SKM-1 (cell line): ENCODE results near the gene MAGI2.
"Not testable (repeated sequence)": the region's sequence is repeated elsewhere in the genome, so short reads cannot be mapped to it uniquely, and the experiment has no call there.

Experiments used
- DNase-seq: peaks from one replicate; lab custom pipeline; 2025; ENCODE audit not compliant: unreplicated experiment; lab: John Stamatoyannopoulos, UW

The MAGI2 gene

DNA sequence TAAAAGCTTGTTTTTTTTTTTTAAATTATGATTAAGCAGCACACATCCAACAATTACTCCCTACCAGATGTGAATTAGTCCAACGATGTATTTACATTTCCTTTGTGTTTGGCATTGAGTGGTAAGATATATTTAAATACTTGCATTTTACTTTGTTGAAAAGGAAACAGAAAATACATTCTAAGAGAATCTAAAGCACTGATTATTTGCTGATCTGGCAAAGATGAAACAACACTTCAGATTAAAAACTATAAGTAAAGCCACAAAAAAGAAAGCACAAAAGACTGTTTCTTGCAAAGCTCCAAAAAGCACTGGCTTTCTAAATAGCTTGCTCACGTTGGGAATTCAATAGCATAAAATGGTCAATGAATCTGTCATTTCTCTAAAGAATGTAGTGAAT is 1188.4 kb downstream of the MAGI2 start:
- no peak for DNase-seq

DNA sequence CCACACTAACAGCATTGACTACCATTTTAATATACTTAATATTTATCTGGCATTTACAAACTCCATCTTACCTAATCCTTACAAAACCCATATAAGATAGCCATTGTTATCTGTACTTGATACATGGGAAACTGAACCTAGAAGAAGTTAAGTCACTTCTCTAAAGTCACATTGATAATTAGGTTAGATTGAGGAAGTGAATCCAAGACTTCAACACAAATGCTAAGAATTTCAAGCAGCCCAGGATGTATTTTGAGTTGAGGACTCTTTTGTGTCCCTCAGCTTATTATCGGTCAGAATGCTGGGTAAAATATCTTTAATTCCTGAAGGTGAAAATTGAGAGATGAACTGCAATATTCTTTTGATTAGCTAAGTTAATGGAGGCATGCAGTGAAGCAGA is 1189.4 kb downstream of the MAGI2 start:
- no peak for DNase-seq

DNA sequence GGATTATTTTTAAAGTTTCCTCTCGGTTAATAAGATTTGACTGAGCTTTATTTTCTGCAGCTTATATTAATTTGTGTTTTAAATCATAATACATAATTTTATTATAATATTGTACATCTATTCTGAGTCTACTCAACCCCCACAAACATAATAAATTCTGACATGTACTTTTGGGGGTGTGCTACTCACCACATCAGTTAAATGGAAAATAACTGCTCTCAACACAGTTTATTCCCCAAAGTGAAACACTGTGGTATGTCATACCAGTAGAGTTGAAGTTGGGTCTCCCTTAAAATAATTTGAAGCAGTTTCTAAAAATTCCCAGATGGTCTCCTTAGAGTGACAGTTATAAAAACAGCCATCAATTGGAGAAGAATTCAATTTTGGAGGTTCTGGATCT is 1191.7 kb downstream of the MAGI2 start:
- no peak for DNase-seq

DNA sequence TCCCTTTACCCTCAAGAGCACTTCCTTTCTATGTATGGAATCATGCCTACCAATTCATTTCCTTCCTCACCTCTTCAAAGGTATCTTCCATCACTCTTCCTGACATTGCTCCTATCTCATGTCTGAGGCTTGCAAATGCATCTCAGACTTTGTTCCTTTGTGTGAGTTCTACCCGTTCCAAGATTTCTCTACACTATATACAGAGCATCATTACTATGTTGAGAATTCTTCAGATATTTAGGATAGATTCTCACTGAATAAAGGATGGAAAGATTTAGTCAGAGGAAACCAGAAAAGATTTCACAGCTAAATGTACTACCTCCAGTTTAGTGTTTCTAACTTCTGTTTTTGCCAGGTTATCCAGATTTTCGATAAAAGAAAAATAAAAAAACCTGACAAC is 1192.2 kb downstream of the MAGI2 start:
- no peak for DNase-seq

DNA sequence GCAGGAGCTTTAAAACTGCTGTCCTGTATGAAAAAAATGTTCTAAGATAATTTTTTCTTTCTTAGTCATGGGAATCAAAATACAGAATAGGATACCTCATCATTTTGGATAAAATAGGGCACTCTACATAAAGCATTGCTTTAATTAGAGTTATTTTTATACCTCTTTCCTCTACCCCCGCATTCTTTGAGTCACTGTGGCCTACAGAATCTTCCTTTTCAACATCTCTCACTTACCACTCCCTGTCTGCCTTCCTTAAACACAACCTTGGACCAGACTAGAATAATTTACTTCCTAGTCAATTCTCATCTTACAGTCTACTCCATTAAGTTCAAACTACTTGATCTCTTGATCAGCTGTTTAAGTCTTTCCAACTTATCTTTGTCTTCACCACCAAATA is 1192.6 kb downstream of the MAGI2 start:
- DNase-seq, result no peak

DNA sequence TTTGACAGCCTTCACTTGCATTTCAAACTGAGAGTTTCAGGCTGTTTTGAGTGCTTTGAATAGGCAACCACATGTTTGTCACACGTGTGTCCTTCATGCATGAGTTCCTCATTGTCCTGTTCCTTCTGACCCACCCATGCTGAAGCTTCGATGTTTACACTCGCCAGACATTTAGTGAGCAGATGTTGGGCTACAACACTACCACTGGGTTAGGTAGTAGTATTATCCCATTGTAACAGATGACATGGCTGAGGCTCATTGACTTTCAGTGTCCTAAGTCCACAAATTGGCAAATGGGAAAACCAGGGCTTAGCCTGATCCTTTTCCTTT is 1198.8 kb downstream of the MAGI2 start:
- no peak for DNase-seq

DNA sequence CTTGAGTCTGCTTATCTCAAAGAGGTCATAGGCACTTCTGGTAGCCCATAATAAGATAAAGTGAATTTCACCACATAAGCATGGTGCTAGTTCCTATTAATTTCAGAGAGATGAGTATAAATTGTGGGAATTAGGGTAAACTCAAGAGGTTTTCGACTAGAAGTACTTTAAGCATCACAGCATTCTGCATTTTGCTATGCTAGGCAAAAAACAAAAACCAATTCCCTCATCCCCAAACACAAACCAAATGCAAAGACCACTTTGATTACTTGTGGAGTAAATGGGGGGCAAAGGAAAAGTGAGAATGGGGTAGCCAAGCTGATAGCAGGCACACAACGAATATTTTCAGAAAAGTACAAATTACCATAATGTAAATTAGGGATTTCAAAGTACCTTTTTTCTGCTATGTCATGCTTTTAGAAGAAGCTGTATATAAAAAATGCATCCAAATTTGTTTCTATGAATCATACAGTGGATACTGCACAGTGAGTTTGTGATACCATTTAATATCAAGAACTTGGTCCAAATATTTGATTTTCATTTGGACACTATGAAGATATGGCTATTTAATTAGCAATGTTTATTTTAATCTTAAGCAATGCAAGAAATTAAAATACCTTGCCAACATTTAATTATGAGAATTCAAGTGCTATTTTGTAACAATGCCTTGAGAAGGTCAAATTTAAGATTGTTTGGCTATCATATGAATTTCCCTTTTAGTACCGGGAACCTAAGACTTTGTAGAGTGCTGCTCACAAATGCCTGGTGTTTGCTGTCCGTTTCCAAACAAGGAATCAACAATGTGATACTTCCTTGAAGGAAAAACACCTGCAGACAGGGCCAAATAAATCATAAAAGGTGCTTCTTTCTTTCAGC is 1199.4 kb downstream of the MAGI2 start:
- no peak for DNase-seq

DNA sequence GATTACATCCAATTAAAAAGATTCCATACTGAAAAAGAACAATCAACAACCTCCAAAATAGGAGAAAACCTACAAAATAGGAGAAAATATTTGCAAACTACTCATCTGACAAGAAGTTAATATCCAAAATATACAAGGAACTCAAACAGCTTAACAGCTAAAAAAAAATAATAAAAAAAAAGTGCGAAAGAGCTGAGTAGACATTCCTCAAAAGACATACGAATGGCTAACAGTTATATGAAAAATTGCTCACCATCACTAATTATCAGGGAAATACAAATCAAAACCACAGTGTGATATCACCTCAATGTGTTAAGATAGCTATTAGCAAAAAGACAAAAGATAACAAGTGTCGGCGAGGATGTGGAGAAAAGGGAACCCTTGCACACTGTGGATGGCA is 1204.6 kb downstream of the MAGI2 start:
- DNase-seq, result no peak

DNA sequence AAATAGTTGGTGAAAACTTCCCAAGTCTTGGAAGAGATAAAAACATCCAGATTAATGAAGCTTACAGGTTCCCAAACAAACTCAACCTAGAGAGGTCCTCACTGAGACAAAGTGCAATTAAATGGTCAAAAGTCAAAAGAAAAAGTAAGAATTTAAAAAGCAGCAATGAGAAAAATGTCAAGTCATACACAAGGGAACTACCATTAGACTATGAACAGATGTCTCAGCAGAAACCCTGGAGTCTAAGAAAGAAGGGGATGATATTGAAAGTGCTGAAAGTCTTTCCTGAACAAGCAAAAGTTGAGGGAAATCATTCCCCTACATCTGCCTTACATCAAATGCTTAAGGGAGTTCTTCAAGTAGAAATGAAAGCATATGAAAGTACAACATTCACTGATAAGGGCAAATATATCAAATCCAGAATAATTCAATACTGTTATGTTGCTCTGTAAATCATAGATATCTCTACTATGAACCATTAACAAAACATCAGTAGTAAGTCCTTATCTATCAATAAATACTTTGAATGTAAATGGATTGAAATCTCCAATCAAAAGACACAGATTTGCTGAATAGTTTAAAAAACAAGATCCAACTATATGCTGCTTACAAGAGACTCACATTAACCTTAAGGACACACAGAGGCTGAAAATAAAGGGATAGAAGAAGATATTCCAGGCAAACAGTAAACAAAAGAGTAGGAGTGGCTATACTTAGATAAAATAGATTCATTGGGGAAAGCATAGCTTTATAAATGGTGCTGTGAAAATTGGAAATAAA is 1205.4 kb downstream of the MAGI2 start:
- DNase-seq, result no peak

DNA sequence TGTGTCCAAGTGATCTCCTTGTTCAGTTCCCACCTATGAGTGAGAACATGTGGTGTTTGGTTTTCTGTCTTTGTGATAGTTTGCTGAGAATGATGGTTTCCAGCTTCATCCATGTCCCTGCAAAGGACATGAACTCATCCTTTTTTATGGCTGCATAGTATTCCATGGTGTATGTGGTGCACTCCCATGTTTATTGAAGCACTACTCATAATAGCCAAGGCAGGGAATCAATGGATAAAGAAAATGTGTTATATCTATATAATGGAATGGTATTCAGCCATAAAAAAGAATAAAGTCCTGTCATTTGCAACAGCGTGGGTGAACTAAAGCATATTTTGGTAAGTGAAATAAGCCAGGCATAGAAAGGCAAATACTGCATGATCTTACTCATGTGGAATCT is 1213.3 kb downstream of the MAGI2 start:
- not testable (repeated sequence) for DNase-seq

DNA sequence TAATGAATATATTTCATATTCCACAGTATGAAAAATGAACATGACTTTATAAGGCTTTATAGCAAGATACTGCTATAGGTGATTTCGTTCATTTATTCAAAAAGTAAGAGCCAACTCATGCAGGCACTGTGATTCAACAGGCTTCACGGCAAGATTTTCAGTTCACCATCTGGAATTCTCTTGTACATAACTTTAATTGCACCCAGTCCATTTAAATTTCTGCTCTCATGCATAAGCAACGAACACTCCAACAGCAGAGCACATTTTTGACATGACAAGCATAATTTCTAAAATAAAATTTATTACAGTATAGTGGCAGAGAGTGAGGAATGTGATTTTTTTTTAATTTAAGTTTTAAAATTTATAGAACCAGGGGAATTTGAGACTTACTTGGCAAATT is 1218.8 kb downstream of the MAGI2 start:
- DNase-seq, result no peak

DNA sequence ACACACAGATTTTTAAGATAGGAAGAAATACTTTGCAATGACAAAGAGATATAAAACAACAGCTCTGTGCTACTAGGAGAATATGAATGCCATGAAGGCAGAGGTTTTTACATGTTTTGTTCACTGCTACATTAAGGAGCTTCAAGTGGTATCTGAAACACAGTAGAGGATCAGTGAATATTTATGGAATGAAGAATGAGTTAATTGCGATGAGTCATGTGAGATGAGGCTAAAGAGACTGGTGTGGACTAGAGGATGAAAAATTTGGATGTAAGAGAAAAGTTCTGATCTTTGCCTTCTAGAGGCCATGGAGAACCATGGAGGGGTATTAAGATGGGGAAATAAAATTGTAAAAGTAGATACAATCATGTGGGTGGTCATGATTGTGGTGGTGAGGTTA is 1220.7 kb downstream of the MAGI2 start:
- no peak for DNase-seq

DNA sequence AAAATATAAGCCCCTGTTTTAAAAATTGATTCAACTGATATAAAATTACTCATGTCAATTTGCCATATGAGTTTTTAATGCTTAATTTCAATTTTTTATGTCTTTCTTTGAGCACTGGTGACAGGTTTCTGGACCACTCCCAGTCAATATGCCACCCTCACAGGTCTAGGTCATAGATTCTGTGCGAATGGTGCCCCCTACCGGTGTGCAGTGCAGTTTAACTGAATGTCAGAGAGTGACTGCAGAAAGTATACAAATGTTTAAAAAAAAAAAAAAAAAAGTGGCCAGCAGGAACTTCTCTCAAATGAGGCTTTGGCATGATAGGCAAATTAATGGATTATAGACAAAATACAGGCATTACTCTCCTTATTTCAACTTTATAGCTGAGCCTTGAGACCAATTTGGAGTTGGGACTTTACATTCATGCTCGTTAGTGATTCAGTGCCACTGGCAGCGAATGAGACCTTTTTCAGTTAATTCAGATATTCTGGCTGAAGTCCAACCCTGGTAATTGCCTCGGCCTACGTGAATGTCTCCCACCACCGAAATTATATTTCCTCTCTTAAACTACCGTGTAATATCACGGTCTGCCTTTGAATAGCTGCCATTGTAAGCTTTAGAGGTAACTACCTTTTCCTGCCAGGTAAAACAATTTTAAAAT is 1227.3 kb downstream of the MAGI2 start:
- no peak for DNase-seq

DNA sequence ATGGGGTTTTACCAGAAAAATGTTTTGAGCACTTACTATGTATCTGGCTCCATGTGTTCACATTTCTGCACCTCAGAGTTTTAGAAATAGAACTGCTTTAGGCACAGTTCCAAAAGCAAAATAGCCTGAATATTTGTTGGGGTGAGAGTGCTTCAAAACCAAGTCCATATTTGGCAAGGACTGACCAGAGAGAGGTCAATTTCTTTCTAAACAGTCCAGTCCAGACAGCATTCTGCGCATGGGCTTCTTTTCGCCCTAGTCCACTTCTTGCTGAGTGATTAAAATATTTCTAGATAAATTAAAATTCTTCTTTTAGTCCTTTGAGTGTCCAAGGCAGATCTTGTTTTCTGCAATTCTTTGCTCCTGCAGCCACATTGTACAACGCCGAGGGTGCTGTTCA is 1227.9 kb downstream of the MAGI2 start:
- DNase-seq, result no peak

DNA sequence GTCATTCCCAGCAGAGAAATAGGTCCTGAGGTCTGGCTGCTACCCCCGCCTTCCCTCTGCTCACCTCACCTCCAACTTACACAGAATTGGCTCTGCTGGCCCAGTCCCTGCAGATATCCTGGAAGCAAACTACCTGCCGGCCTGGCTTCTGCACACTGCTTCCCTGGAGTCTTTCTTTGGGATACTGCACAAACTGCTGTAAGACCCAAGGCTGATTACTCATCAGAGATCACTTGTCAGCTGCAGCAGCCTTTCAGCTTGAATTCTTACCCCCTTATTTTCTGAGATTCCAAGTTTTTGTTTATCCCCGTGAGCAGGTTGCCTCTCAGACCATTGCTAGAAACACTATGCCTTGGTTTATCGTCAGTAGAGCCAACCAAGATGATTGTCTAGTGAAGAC is 1228.5 kb downstream of the MAGI2 start:
- DNase-seq, result no peak

DNA sequence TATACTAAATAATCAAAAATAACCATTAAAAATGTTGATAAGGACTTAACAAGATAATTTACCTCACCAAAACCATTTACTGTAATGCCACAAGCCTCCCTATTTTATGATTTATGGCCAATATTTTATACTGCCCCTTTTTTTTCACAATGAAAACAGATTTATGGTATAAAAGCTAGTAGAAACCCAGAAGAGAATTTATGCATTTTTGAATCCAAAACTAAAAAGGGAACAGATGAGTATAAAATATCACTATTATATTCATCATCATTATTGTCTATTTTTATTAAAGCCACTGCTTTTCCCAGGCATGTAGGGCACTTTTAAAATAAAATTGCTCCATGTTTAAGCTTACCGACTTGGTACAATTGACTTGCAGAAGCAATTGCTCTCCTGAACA is 1229.9 kb downstream of the MAGI2 start:
- DNase-seq, result no peak

DNA sequence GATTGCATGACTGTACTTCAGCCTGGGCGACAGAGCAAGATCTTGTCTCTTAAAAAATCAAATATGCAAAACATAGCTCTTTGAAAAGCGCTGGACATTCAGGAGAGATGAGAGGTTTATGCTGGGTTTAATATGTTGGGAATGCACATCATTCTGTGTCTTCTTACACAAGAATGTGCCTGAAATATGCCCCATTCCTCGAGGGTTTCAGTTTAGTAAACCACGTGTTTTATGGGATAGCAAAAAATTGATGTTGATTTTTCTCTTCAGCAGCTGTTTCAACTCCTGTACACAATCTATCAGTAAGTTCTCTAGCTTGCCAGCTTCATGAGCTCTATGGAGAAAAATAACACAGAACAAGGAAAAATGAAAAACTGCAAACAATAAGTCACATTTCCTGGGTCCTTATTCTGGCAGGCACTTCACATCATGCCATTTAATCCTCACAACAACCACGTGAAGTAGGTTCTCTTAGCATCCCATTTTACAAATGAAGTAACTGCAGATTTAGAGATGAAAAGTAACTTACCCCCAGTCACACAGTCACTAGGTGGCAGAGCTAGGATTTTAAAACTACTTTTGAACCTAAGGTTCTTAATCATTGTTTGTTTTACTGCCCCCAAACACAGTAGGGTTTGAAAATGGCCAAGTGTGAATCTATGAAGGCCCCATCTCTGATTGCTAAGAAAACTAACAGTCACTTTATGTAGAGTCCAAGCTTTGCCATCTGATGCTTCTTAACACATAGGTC is 1231.3 kb downstream of the MAGI2 start:
- DNase-seq, result no peak

DNA sequence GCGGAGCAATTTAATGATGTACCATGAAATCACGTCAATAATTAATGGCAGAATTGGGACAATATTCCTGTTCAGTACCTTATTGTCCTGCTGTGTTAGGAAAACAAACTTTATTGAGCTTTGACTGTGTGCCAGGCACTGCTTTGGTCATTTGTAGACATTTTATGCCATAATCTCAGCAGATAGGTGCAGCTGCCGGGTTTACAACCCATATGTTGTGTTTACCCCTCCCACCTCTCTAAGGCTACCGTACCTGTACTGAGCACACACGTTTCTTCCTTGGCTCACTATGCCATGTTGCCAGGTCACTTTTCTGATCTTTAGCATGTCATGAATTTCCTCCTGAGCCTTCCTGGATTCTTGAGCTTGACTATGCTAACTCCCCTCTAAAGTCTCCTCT is 1232.7 kb downstream of the MAGI2 start:
- no peak for DNase-seq

DNA sequence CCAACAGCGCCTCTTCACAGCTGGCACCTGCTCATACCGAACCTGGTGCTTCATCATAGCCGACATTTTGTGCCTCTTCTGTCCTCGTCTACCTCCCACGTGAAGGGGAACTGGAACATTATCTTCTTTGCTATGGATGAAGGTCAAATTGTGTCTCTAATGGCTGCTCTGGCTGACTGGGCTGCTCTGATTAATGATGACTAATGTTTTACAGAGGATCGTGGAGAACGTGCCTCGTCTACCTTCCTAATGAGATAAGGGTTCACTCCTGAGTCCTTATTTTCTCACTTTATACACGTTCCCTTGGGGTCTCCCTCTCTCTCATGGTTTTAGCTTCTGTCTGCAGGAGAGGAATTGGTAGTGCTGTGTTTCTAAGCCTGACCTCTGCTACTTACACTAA is 1234.6 kb downstream of the MAGI2 start:
- no peak for DNase-seq

DNA sequence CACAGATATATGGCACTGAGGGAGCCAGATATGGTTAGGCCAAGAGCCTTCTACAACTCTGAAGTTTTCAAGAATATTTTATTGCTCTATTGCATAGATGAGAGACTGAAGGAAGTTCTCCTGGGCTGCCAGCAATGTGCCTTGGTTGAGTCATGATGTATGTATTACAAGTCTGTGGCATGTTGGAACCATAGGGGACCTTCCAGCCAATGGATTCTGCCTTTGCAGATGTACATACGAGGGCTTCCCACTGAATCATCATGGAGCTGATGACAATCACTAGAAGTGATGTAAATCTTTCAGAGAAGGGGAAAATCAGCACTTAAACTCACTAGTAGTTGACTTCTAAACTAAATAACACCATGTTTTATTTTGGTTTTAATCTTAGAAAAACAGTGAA is 1235.4 kb downstream of the MAGI2 start:
- DNase-seq, result no peak

DNA sequence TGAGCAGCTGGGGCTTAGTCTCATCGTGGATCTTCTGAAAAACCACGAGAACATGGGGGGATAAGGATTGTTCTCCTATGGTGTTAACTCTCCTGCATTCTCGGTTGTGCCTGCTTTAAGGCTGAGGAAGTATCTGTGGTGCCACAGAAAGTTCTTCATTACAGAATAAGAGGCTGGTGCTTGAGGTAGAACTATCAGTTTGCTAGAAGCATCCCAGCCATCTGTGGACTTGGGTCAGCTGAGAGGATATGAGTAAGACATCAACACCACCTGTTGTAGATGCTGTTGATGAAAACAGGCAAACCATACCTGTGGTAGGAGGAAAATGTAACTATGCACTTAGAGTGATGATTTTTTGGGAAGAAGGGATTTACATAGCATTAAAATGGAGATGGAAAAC is 1238.3 kb downstream of the MAGI2 start:
- DNase-seq, result no peak
